ENCODE data around the gene LSG1. TPM values are rescaled to one million over a fixed set of nuclear protein-coding genes. Genes with fewer than 3 reads are reported as not detected.

The LSG1 gene
- total and polyA plus RNA-seq, 9 of the 15 experiments (the other 6 are each of a cell fraction or from before 2014, with no cell fraction given): 14.9 to 73.7 (median 46.7) TPM

- H3K9me1 ChIP-seq (ENCODE audit: control insufficient read depth, insufficient read depth, low read length): no peaks in the 10 kb centered on the region
- H3K9ac ChIP-seq (ENCODE audit: insufficient read depth in 1 of 2, low read depth in 2 of 2, low read length in 2 of 2): no peak overlapping the region
- ATAC-seq (no peak), DNase-seq (ENCODE audit: extremely low read depth in 1 of 4, low spot score in 3 of 4) (no peak), FAIRE-seq (no peak)
- no peak overlapping the region for H3K4me2 ChIP-seq (ENCODE audit: insufficient read depth, low read length)
- BruUV-seq (replicated peaks): no TSS peak
- in situ Hi-C loops (cut with MboI): no loop called here
- no peak overlapping the region for H3K27ac ChIP-seq (ENCODE audit: extremely low read depth, low read depth, low read length)
- intact Hi-C loops (cut with micrococcal nuclease): no loop called here
- ChIA-PET CTCF (ENCODE audit: low intra/inter-chr PET ratio) (no interaction called here), POLR2A (interaction anchor here (0.8 to 1.5 kb wide), 2 partner anchors 10 to 790 kb away, joined by 3 to 6 read pairs; partner anchors contain the start of gene LSG1)
- no peaks in the 10 kb centered on the region for H3K79me2 ChIP-seq (ENCODE audit: control insufficient read depth, insufficient read depth, low read length)
- no peaks in the 10 kb centered on the region for H3K9me3 ChIP-seq (replicated peaks; ENCODE audit: control insufficient read depth, insufficient read depth, low read depth, low read length)
- H2AFZ ChIP-seq (ENCODE audit: low read depth, low read length): no peak overlapping the region
- H3K4me3 ChIP-seq: no peak overlapping the region
- H4K20me1 ChIP-seq (replicated peaks; ENCODE audit: control insufficient read depth, insufficient read depth, low read length): no peaks in the 10 kb centered on the region; the same call in 1 of the 2 replicates
- H3K36me3 ChIP-seq (ENCODE audit: control insufficient read depth, insufficient read depth, low read length): peaks cover 72% of the 10 kb centered on the region
- 84% methylated on average over 3 of the region's 3 CpGs for WGBS (ENCODE audit: insufficient coverage, low coverage, missing lambda C conversion rate)
- H3K27me3 ChIP-seq (ENCODE audit: control insufficient read depth in 2 of 2, insufficient read depth in 2 of 2, low read length in 2 of 2): no peaks in the 10 kb centered on the region
- H3K4me1 ChIP-seq (replicated peaks in 1 of 2; ENCODE audit: control insufficient read depth in 2 of 2, insufficient read depth in 2 of 2, low read length in 2 of 2): no peaks in the 10 kb centered on the region
- TF ChIP-seq TRIM25 (IDR thresholded peaks at IDR 0.05; ENCODE audit: borderline replicate concordance) (no peak), CSDE1 (IDR thresholded peaks at IDR 0.05) (no peak), HDGF (IDR thresholded peaks at IDR 0.05) (no peak), BRCA1 (IDR thresholded peaks at IDR 0.05) (no peak), BRCA1 (CRISPR knock-in tag; IDR thresholded peaks at IDR 0.05) (no peak), SRSF7 (optimal IDR thresholded peaks at IDR 0.05; ENCODE audit: low read depth, low read length) (no peak), ZNF407 (IDR thresholded peaks at IDR 0.05; ENCODE audit: low read depth) (no peak), CC2D1A (IDR thresholded peaks at IDR 0.05) (no peak), MIER1 (IDR thresholded peaks at IDR 0.05; ENCODE audit: low read depth) (no peak), YY1 (IDR thresholded peaks at IDR 0.05; ENCODE audit: borderline replicate concordance in 1 of 3, control insufficient read depth in 1 of 3, extremely low read depth in 1 of 3, insufficient read depth in 3 of 3, insufficient read length in 1 of 3, insufficient replicate concordance in 2 of 3, low read depth in 1 of 3, low read length in 2 of 3) (no peak), PHB (CRISPR knock-in tag; IDR thresholded peaks at IDR 0.05) (no peak)
These were observed 10.6 kb downstream of the LSG1 start for GRCh38 chr3:194661374-194661773.

Measured in K562 (cell line).